Astrocyte (in vitro differentiated cells and primary cell): ENCODE results near the gene TINCR. TPM values are rescaled to one million over a fixed set of nuclear protein-coding genes. Genes with fewer than 3 reads are reported as not detected.

Experiments used
- DNase-seq: peaks from one replicate; pipeline ENCODE4 v3.0.0-alpha.2; 2010; ENCODE audit warnings: low read depth
- FAIRE-seq: peaks from 2 replicates; lab custom pipeline; 2011; peaks lifted over from hg19 to GRCh38; lab: Jason Lieb, UNC
- H2AFZ ChIP-seq: 2 replicates; pipeline ENCODE4 v1.6.0; 2012; ENCODE audit warnings: low read depth, low read length, inconsistent platforms
- H3K27ac ChIP-seq: 2 replicates; pipeline ENCODE4 v1.5.1; 2011; ENCODE audit warnings: low read depth, low read length, inconsistent platforms
- H3K27me3 ChIP-seq: 2 replicates; pipeline ENCODE4 v1.6.0; 2011; ENCODE audit warnings: low read length, inconsistent platforms; ENCODE audit not compliant: insufficient read depth
- H3K36me3 ChIP-seq: 2 replicates; pipeline ENCODE4 v1.5.1; 2011; ENCODE audit warnings: low read length, inconsistent platforms; ENCODE audit not compliant: insufficient read depth
- H3K4me1 ChIP-seq: 2 replicates; pipeline ENCODE4 v1.5.1; 2011; ENCODE audit warnings: low read length, inconsistent platforms; ENCODE audit not compliant: insufficient read depth
- H3K4me2 ChIP-seq: 2 replicates; pipeline ENCODE4 v1.6.0; 2012; ENCODE audit warnings: low read length, inconsistent platforms
- H3K4me3 ChIP-seq: 2 replicates; pipeline ENCODE4 v1.5.1; 2011; ENCODE audit warnings: low read depth, mild to moderate bottlenecking, low read length, inconsistent platforms; ENCODE audit not compliant: insufficient read depth
- H3K79me2 ChIP-seq: 2 replicates; pipeline ENCODE4 v1.6.0; 2012; ENCODE audit warnings: mild to moderate bottlenecking, low read length, inconsistent platforms; ENCODE audit not compliant: insufficient read depth
- H3K9ac ChIP-seq: 2 replicates; pipeline ENCODE4 v1.6.0; 2012; ENCODE audit warnings: mild to moderate bottlenecking, low read length, inconsistent platforms
- H3K9me3 ChIP-seq: 2 replicates; pipeline ENCODE4 v1.5.1; 2012; ENCODE audit warnings: low read depth, mild to moderate bottlenecking, low read length, inconsistent platforms; ENCODE audit not compliant: insufficient read depth
- H4K20me1 ChIP-seq: 2 replicates; pipeline ENCODE4 v1.6.0; 2012; ENCODE audit warnings: low read length, inconsistent platforms; ENCODE audit not compliant: insufficient read depth
- H3K27ac Mint-ChIP-seq: one replicate; pipeline ENCODE4 v1.8.0; 2021; ENCODE audit warnings: mild to moderate bottlenecking, mixed read lengths; ENCODE audit not compliant: unreplicated experiment
- H3K27me3 Mint-ChIP-seq: one replicate; pipeline ENCODE4 v1.8.0; 2021; ENCODE audit warnings: low read depth, mixed read lengths; ENCODE audit not compliant: unreplicated experiment
- H3K36me3 Mint-ChIP-seq: one replicate; pipeline ENCODE4 v1.8.0; 2021; ENCODE audit warnings: low read depth, mixed read lengths; ENCODE audit not compliant: unreplicated experiment
- H3K4me1 Mint-ChIP-seq: one replicate; pipeline ENCODE4 v1.8.0; 2021; ENCODE audit warnings: low read depth, mixed read lengths; ENCODE audit not compliant: unreplicated experiment
- H3K4me3 Mint-ChIP-seq: one replicate; pipeline ENCODE4 v1.8.0; 2021; ENCODE audit warnings: mild to moderate bottlenecking, moderate library complexity, mixed read lengths; ENCODE audit not compliant: unreplicated experiment
- H3K9me3 Mint-ChIP-seq: one replicate; pipeline ENCODE4 v1.8.0; 2021; ENCODE audit warnings: mild to moderate bottlenecking, mixed read lengths; ENCODE audit not compliant: unreplicated experiment
- CTCF ChIP-seq: IDR thresholded peaks from 2 replicates; pipeline ENCODE4 v1.5.1; 2011; ENCODE audit warnings: low read depth, mild to moderate bottlenecking, inconsistent platforms, low read length, moderate library complexity; ENCODE audit not compliant: insufficient read depth
- EZH2 ChIP-seq: IDR thresholded peaks from 2 replicates; pipeline ENCODE4 v1.6.1; 2012; ENCODE audit warnings: mild to moderate bottlenecking, low read length, inconsistent platforms; ENCODE audit not compliant: insufficient read depth
- total RNA-seq: library from RNA; stranded (reverse); gene quantifications from 2 replicates; pipeline ENCODE4 v1.2.1, GENCODE V29; 2021

The TINCR gene
- total RNA-seq, 1 donor from 2014 or later, result 1.4 TPM

GRCh38 chr19:5562280-5562679, 5.5 kb downstream of the TINCR start:
- H3K27ac Mint-ChIP-seq, result no peak overlapping the region
- H3K27me3 ChIP-seq, result peaks cover 23% of the 10 kb centered on the region

GRCh38 chr19:5561559-5561958, 6.2 kb downstream of the TINCR start:
- Histone ChIP-seq H3K4me2 (no peak overlapping the region), H4K20me1 (peaks cover 5% of the 10 kb centered on the region), H3K4me1 (no peaks in the 10 kb centered on the region), H2AFZ (no peak overlapping the region), H3K9ac (no peak overlapping the region), H3K9me3 (peaks cover 7% of the 10 kb centered on the region), H3K27ac (no peak overlapping the region), H3K27me3 (peaks cover 16% of the 10 kb centered on the region), H3K79me2 (no peaks in the 10 kb centered on the region), H3K36me3 (no peaks in the 10 kb centered on the region), H3K4me3 (no peak overlapping the region)
- Mint-ChIP-seq H3K27ac (no peak overlapping the region), H3K36me3 (peaks cover 8% of the 10 kb centered on the region), H3K9me3 (peaks cover 7% of the 10 kb centered on the region), H3K4me1 (peaks cover 3% of the 10 kb centered on the region), H3K27me3 (peaks cover 39% of the 10 kb centered on the region), H3K4me3 (no peak overlapping the region)
- DNase-seq, result no peak
- FAIRE-seq, result no peak
- TF ChIP-seq CTCF (peak; percentile 36), EZH2 (no peak)

More at GRCh38 chr19:5562280-5562679, 5.5 kb downstream of the TINCR start:
- Histone ChIP-seq H3K79me2 (no peaks in the 10 kb centered on the region), H3K27ac (no peak overlapping the region), H3K4me1 (no peaks in the 10 kb centered on the region), H3K36me3 (no peaks in the 10 kb centered on the region), H3K4me2 (no peak overlapping the region), H4K20me1 (peaks cover 5% of the 10 kb centered on the region), H3K9me3 (peaks cover 7% of the 10 kb centered on the region), H3K4me3 (no peak overlapping the region), H3K9ac (no peak overlapping the region), H2AFZ (no peak overlapping the region)
- H3K4me1 Mint-ChIP-seq, result peaks cover 3% of the 10 kb centered on the region
- TF ChIP-seq EZH2, result no peak
- TF ChIP-seq CTCF, result no peak
- H3K27me3 Mint-ChIP-seq, result peaks cover 35% of the 10 kb centered on the region
- no peak overlapping the region for H3K4me3 Mint-ChIP-seq
- H3K9me3 Mint-ChIP-seq, result peaks cover 7% of the 10 kb centered on the region
- FAIRE-seq, result no peak
- peaks cover 8% of the 10 kb centered on the region for H3K36me3 Mint-ChIP-seq
- DNase-seq, result no peak

DNA sequence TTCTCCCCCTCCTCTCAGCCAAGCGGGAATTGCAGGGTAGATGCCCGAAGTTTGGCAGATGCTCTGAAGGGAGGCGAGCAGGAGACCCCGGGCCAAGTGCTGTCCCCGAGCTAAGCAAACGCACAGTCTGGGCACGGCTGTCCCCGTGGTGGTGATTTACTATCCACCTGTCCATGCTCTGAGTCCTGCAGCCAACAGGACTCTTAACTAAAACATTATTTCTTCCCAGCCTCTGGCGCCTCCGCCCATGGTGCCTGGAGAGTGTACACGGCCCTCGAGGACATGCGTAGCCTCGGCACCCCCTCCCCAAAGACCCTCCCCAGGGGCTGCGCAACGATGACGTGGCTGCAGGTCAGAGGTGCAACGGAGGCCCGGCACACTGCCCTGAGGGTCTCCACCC, 7.6 kb downstream of the TINCR start:
- DNase-seq, result no peak
- no peaks in the 10 kb centered on the region for H4K20me1 ChIP-seq
- peaks cover 40% of the 10 kb centered on the region for H3K27me3 Mint-ChIP-seq
- peaks cover 7% of the 10 kb centered on the region for H3K9me3 ChIP-seq
- FAIRE-seq, result no peak
- no peak overlapping the region for H3K4me3 Mint-ChIP-seq
- no peak overlapping the region for H3K9ac ChIP-seq
- H3K27ac ChIP-seq, result no peak overlapping the region
- peaks cover 7% of the 10 kb centered on the region for H3K9me3 Mint-ChIP-seq
- H3K79me2 ChIP-seq, result no peaks in the 10 kb centered on the region
- no peak overlapping the region for H2AFZ ChIP-seq
- H3K27me3 ChIP-seq, result peaks cover 7% of the 10 kb centered on the region
- H3K4me3 ChIP-seq, result no peak overlapping the region
- TF ChIP-seq EZH2, result no peak
- TF ChIP-seq CTCF, result no peak
- H3K4me1 ChIP-seq, result no peaks in the 10 kb centered on the region
- no peaks in the 10 kb centered on the region for H3K36me3 ChIP-seq
- no peak overlapping the region for H3K4me2 ChIP-seq
- H3K36me3 Mint-ChIP-seq, result peaks cover 8% of the 10 kb centered on the region
- peaks cover 3% of the 10 kb centered on the region for H3K4me1 Mint-ChIP-seq
- H3K27ac Mint-ChIP-seq, result no peak overlapping the region
